Measurements from ENCODE around the gene TACR2.

Gene TACR2

DNA sequence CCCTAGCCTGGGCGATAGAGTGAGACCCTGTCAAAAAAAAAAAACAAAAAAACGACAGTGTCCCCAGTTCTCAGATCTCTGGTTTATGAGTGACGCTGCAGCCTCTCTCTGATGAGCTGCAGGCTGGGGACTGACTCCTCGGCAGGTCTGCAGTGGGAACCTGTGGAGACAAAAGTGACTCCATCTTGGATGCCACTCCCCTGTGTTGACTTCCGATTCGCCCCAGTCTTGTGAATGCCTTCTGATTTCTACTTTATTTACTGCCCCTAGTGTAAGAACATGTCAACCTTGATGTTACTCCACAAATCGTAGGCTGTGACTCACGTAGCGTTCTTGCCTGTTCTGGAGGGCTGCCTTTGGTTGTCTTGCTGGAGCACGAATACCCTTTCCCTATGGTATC is 6.2 kb downstream of the TACR2 start:
- H3K4me3 ChIP-seq (ENCODE audit: low read length): no peak overlapping the region
- H3K9ac ChIP-seq (ENCODE audit: low read length): no peak overlapping the region
- no peak overlapping the region for H3K4me2 ChIP-seq (ENCODE audit: low read length)
- no peak overlapping the region for H3K27ac ChIP-seq (ENCODE audit: low read length)
- no peak overlapping the region for H2AFZ ChIP-seq (ENCODE audit: low read depth, low read length)
- no peaks in the 10 kb centered on the region for H3K79me2 ChIP-seq (ENCODE audit: low read length)
- no peaks in the 10 kb centered on the region for H3K36me3 ChIP-seq (replicated peaks; ENCODE audit: low read depth, low read length)
- H3K4me1 ChIP-seq (ENCODE audit: low read length): peaks cover 18% of the 10 kb centered on the region
- H3K9me3 ChIP-seq (ENCODE audit: insufficient read depth, low read length): no peaks in the 10 kb centered on the region
- TF ChIP-seq CTCF (IDR thresholded peaks at IDR 0.05; ENCODE audit: low read depth, low read length) (no peak), EZH2phosphoT487 (IDR thresholded peaks at IDR 0.05; ENCODE audit: low read depth) (no peak)
- no peaks in the 10 kb centered on the region for H4K20me1 ChIP-seq (ENCODE audit: insufficient read depth, low read length)
- no peaks in the 10 kb centered on the region for H3K27me3 ChIP-seq (ENCODE audit: low read depth, low read length)

GRCh38 chr10:69409968-69410367 is 6.8 kb downstream of the TACR2 start:
- H3K27ac ChIP-seq (ENCODE audit: low read length): no peak overlapping the region
- H3K4me1 ChIP-seq (ENCODE audit: low read length): peaks cover 18% of the 10 kb centered on the region
- no peaks in the 10 kb centered on the region for H3K79me2 ChIP-seq (ENCODE audit: low read length)
- H2AFZ ChIP-seq (ENCODE audit: low read depth, low read length): no peak overlapping the region
- TF ChIP-seq EZH2phosphoT487 (IDR thresholded peaks at IDR 0.05; ENCODE audit: low read depth): no peak
- no peak for TF ChIP-seq CTCF (IDR thresholded peaks at IDR 0.05; ENCODE audit: low read depth, low read length)
- no peak overlapping the region for H3K4me2 ChIP-seq (ENCODE audit: low read length)
- no peaks in the 10 kb centered on the region for H3K27me3 ChIP-seq (ENCODE audit: low read depth, low read length)
- no peaks in the 10 kb centered on the region for H4K20me1 ChIP-seq (ENCODE audit: insufficient read depth, low read length)
- H3K9me3 ChIP-seq (ENCODE audit: insufficient read depth, low read length): no peaks in the 10 kb centered on the region
- no peak overlapping the region for H3K9ac ChIP-seq (ENCODE audit: low read length)
- H3K36me3 ChIP-seq (replicated peaks; ENCODE audit: low read depth, low read length): no peaks in the 10 kb centered on the region
- no peak overlapping the region for H3K4me3 ChIP-seq (ENCODE audit: low read length)

- Histone ChIP-seq H3K9ac (ENCODE audit: low read length) (peak overlapping the region; percentile 56; the same call in 1 of the 2 replicates), H3K79me2 (ENCODE audit: low read length) (no peaks in the 10 kb centered on the region)
Measured at GRCh38 chr10:69409176-69409495, 7.6 kb downstream of the TACR2 start.

More at GRCh38 chr10:69409176-69409495, 7.6 kb downstream of the TACR2 start:
- H3K4me2 ChIP-seq (ENCODE audit: low read length): peak overlapping the region; percentile 84
- peak overlapping the region; percentile 87 for H2AFZ ChIP-seq (ENCODE audit: low read depth, low read length)
- no peaks in the 10 kb centered on the region for H4K20me1 ChIP-seq (ENCODE audit: insufficient read depth, low read length)
- H3K4me3 ChIP-seq (ENCODE audit: low read length): peak overlapping the region; percentile 69
- no peak for TF ChIP-seq CTCF (IDR thresholded peaks at IDR 0.05; ENCODE audit: low read depth, low read length)
- TF ChIP-seq EZH2phosphoT487 (IDR thresholded peaks at IDR 0.05; ENCODE audit: low read depth): no peak
- peak overlapping the region; percentile 37 for H3K27ac ChIP-seq (ENCODE audit: low read length)
- H3K27me3 ChIP-seq (ENCODE audit: low read depth, low read length): no peaks in the 10 kb centered on the region
- no peaks in the 10 kb centered on the region for H3K9me3 ChIP-seq (ENCODE audit: insufficient read depth, low read length)
- H3K36me3 ChIP-seq (replicated peaks; ENCODE audit: low read depth, low read length): no peaks in the 10 kb centered on the region
- H3K4me1 ChIP-seq (ENCODE audit: low read length): peaks cover 18% of the 10 kb centered on the region
